T-cell (primary cell): ENCODE measurements around the gene NMNAT3. TPM values are rescaled to one million over a fixed set of nuclear protein-coding genes. Genes with fewer than 3 reads are reported as not detected.

Experiments
- ATAC-seq, 4 experiments: fragments of 200-7000 bp in 3 of 4; fragments of 150-1000 bp in 1 of 4; cut with Tn5 transposase; replicated peaks in 1 of 4; 1 replicate in 3 of 4; 2 replicates in 1 of 4; pipeline ENCODE4 v1.10.0; 2021; ENCODE audit warnings: moderate library complexity in 3 of 4, mild to moderate bottlenecking in 2 of 4, moderate number of reproducible peaks in 1 of 4
- CTCF ChIA-PET, 2 donors: fragments of 300-600 bp; sonication (Branson Sonifier 250); formaldehyde crosslinking; loops; one replicate each; lab custom pipeline; 2022; ENCODE audit warnings: antibody characterized with exemption in 2 of 2; lab: Charles Lee
- POLR2A ChIA-PET, 2 donors: fragments of 300-600 bp; sonication (Branson Sonifier 250); formaldehyde crosslinking; loops; one replicate each; lab custom pipeline; 2022; ENCODE audit warnings: antibody characterized with exemption in 2 of 2; lab: Charles Lee
- DNase-seq, 35 experiments: peaks; one replicate each; pipeline versions ENCODE4 v3.0.0 to v3.0.0-alpha.2; 2013 to 2023
- H3K27ac ChIP-seq: one replicate; pipeline ENCODE4 v1.5.1; 2013; ENCODE audit warnings: low read length
- H3K27me3 ChIP-seq, 2 experiments: replicated peaks in 1 of 2; 1 replicate in 1 of 2; 2 replicates in 1 of 2; pipeline versions ENCODE4 v1.6.1 to v1.7.0; 2013; ENCODE audit warnings: low read length in 1 of 2, mixed read lengths in 1 of 2; ENCODE audit not compliant: control insufficient read depth in 2 of 2, insufficient read depth in 2 of 2; ENCODE audit errors: extremely low read depth in 1 of 2
- H3K36me3 ChIP-seq, 2 donors: 1 replicate in 1 of 2; 2 replicates in 1 of 2; pipeline versions ENCODE4 v1.6.1 to v1.7.0; 2013; ENCODE audit warnings: low read length in 1 of 2; ENCODE audit not compliant: control insufficient read depth in 2 of 2, insufficient read depth in 1 of 2; ENCODE audit errors: extremely low read depth in 1 of 2
- H3K4me1 ChIP-seq, 2 experiments: 1 replicate in 1 of 2; 2 replicates in 1 of 2; pipeline versions ENCODE4 v1.6.1 to v1.7.0; 2013; ENCODE audit warnings: low read length in 2 of 2, mixed read lengths in 1 of 2; ENCODE audit not compliant: insufficient read depth in 2 of 2, control insufficient read depth in 1 of 2; ENCODE audit errors: extremely low read depth in 1 of 2
- H3K4me3 ChIP-seq, 2 donors: 1 replicate in 1 of 2; 2 replicates in 1 of 2; pipeline versions ENCODE4 v1.5.1 to v1.7.0; 2013; ENCODE audit warnings: mild to moderate bottlenecking in 2 of 2, low read length in 1 of 2, moderate library complexity in 1 of 2; ENCODE audit not compliant: control insufficient read depth in 1 of 2; ENCODE audit errors: extremely low read depth in 1 of 2
- H3K9me3 ChIP-seq: 2 replicates; pipeline ENCODE4 v1.7.0; 2013
- H3K27ac Mint-ChIP-seq, 2 donors: one replicate each; pipeline ENCODE4 v1.8.0; 2020 to 2021; ENCODE audit warnings: mild to moderate bottlenecking in 2 of 2, mixed read lengths in 2 of 2
- H3K27me3 Mint-ChIP-seq, 2 donors: one replicate each; pipeline ENCODE4 v1.8.0; 2021 to 2022; ENCODE audit warnings: mixed read lengths in 2 of 2
- H3K36me3 Mint-ChIP-seq: one replicate; pipeline ENCODE4 v1.8.0; 2021; ENCODE audit warnings: mixed read lengths
- H3K4me1 Mint-ChIP-seq, 3 donors: one replicate each; pipeline ENCODE4 v1.8.0; 2020 to 2022; ENCODE audit warnings: mixed read lengths in 3 of 3, mild to moderate bottlenecking in 1 of 3
- H3K4me3 Mint-ChIP-seq, 3 donors: one replicate each; pipeline ENCODE4 v1.8.0; 2020 to 2022; ENCODE audit warnings: mild to moderate bottlenecking in 3 of 3, mixed read lengths in 3 of 3, moderate library complexity in 3 of 3
- H3K9me3 Mint-ChIP-seq, 3 donors: one replicate each; pipeline ENCODE4 v1.8.0; 2020 to 2022; ENCODE audit warnings: mixed read lengths in 3 of 3
- WGBS: methylation state at CpG from one replicate; pipeline ENCODE4 v1.1.5; 2013; ENCODE audit warnings: missing lambda C conversion rate; ENCODE audit not compliant: insufficient coverage; 5-methylcytosine and 5-hydroxymethylcytosine counted together
- total RNA-seq, 35 experiments: library from RNA in 6 of 35; stranded (reverse) in 6 of 35; fragments of 120-200 nt in 1 of 35; gene quantifications; one replicate each; pipeline versions ENCODE4 v1.2.1 to v1.2.4 and lab custom pipeline; 2013 to 2026

The NMNAT3 gene
- total RNA-seq (1 to 10 TPM; 2.4 to 5.3 (median 4.8) TPM), total RNA-seq (lab: John Stamatoyannopoulos, UW) (0.88 to 6.7 (median 2.9) reads per million in 29 experiments)
- 4.1 TPM for total RNA-seq (2013)

- Mint-ChIP-seq H3K36me3 (no peaks in the 10 kb centered on the region), H3K27me3 (peaks cover 6% of the 10 kb centered on the region in 2 donors), H3K27ac (peak within 1 kb of the TSS; percentile 23 to 29), H3K9me3 (no peaks in the 10 kb centered on the region), H3K4me1 (peaks cover 11 to 14% (median 13%) of the 10 kb centered on the region in 3 donors), H3K4me3 (peak within 1 kb of the TSS; percentile 78 to 84 (median 79))
- Histone ChIP-seq H3K36me3 (no peaks in the 10 kb centered on the region), H3K27ac (peak within 1 kb of the TSS; percentile 89), H3K9me3 (no peaks in the 10 kb centered on the region), H3K27me3 (no peaks in the 10 kb centered on the region), H3K4me3 (peak within 1 kb of the TSS; percentile 80 to 96), H3K4me1 (peaks cover 0 to 10% of the 10 kb centered on the region in 2 experiments)
- ChIA-PET CTCF (no interaction called here), POLR2A (no interaction called here)
- DNase-seq (peak; percentile 47 to 86 (median 75)), ATAC-seq (peak; percentile 98 to 99 (median 98))
- under 1% methylated on average over 52 of the region's 65 CpGs for WGBS
These were observed at the start of gene NMNAT3 for GRCh38 chr3:139677388-139678155. TSS of gene NMNAT3 (minus strand) at chr3:139677972. CDS start at chr3:139627724, 50,248 bp downstream.

DNA sequence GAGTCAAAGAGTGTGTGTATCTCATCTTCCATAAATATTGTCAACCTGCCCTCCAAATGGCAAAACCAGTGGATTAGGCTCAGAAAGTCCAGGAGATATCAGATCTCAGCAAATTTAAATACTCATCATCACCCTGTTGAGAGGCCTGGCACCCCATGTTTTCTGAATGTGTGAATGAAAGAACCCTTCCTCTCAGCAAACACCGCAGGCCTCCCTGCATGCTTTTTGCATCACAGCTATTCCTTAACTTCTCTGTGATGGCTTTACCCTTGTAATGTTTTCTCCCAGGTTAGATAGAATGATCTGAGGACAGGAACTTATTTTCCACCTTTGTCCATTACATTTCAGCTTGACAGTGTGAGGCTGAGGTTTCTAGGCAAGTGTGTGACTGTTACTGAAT lies 43.6 kb upstream of the NMNAT3 start:
- Mint-ChIP-seq H3K4me1 (no peaks in the 10 kb centered on the region), H3K4me3 (no peak overlapping the region), H3K36me3 (no peaks in the 10 kb centered on the region), H3K27ac (no peak overlapping the region), H3K9me3 (no peaks in the 10 kb centered on the region), H3K27me3 (peaks cover 5 to 25% of the 10 kb centered on the region in 2 donors)
- ChIA-PET POLR2A (no interaction called here), CTCF (no interaction called here)
- no peaks in the 10 kb centered on the region for H3K36me3 ChIP-seq
- DNase-seq (no peak), ATAC-seq (no peak)
- no CpG with 5 or more reads among the region's 1 CpG for WGBS
- no peaks in the 10 kb centered on the region for H3K4me1 ChIP-seq
- no peaks in the 10 kb centered on the region for H3K9me3 ChIP-seq
- H3K27ac ChIP-seq = no peak overlapping the region
- peaks cover 2 to 3% of the 10 kb centered on the region in 2 experiments for H3K27me3 ChIP-seq
- H3K4me3 ChIP-seq = no peak overlapping the region

GRCh38 chr3:139718415-139718814 lies 40.6 kb upstream of the NMNAT3 start:
- H3K27ac ChIP-seq = no peak overlapping the region
- no peaks in the 10 kb centered on the region for H3K9me3 ChIP-seq
- no peaks in the 10 kb centered on the region for H3K36me3 Mint-ChIP-seq
- no peak overlapping the region for H3K4me3 ChIP-seq
- H3K27ac Mint-ChIP-seq = no peak overlapping the region
- no peaks in the 10 kb centered on the region for H3K36me3 ChIP-seq
- no peaks in the 10 kb centered on the region for H3K4me1 ChIP-seq
- no peak for DNase-seq
- no peak overlapping the region for H3K4me3 Mint-ChIP-seq
- ChIA-PET POLR2A (no interaction called here), CTCF (no interaction called here)
- no peak for ATAC-seq
- no peaks in the 10 kb centered on the region for H3K4me1 Mint-ChIP-seq
- peaks cover 2 to 3% of the 10 kb centered on the region in 2 experiments for H3K27me3 ChIP-seq
- WGBS = 29% methylated on average over 1 of the region's 3 CpGs
- H3K27me3 Mint-ChIP-seq = peaks cover 5 to 31% of the 10 kb centered on the region in 2 donors
- H3K9me3 Mint-ChIP-seq = no peaks in the 10 kb centered on the region

GRCh38 chr3:139716908-139717485 lies 39.2 kb upstream of the NMNAT3 start:
- POLR2A ChIA-PET = no interaction called here
- no CpG with 5 or more reads among the region's 3 CpGs for WGBS
- no peaks in the 10 kb centered on the region for H3K9me3 Mint-ChIP-seq

DNA sequence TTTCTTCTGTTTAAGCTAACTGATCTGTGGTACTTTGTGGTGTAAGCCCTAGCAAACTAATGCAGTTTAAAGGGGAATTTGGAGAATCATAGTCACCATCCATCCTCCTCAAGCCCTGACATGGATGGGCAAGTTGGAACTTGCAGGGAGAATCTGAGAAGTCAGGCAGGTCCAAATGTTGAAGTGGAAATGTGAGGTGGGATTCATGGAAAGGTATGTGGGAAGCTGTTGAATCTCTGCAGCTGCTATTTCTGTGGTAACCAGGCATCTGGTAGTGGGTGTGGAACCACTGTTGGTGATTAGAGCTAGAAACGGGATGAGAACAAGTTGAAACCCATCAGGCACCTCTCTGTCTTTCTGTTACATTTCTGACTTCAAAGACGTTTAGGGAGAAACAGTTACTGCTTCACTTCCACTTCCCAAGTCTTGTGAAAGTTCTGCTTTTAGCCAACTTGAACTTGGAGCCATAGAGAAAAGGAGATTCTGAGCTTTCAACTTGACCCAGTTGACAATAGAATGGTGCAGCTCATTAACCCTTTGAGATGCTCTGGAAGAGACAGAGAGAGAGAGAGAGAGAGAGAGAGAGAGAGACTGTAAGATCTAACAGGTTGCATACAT lies 38.1 kb upstream of the NMNAT3 start:
- CTCF ChIA-PET = no interaction called here
- H3K27ac ChIP-seq = no peak overlapping the region
- ATAC-seq (no peak), DNase-seq (no peak)
- peaks cover 3 to 5% of the 10 kb centered on the region in 2 experiments for H3K27me3 ChIP-seq
- H3K4me3 ChIP-seq = no peak overlapping the region
- H3K4me1 Mint-ChIP-seq = no peaks in the 10 kb centered on the region
- H3K27ac Mint-ChIP-seq = no peak overlapping the region
- H3K36me3 Mint-ChIP-seq = no peaks in the 10 kb centered on the region
- H3K36me3 ChIP-seq = no peaks in the 10 kb centered on the region
- POLR2A ChIA-PET = interaction anchor here in 1 of 2 donors (0.6 kb wide), 1 partner anchor 15 kb away, joined by 3 read pairs; no protein-coding TSS in a partner anchor
- no peaks in the 10 kb centered on the region for H3K4me1 ChIP-seq
- no CpG with 5 or more reads among the region's 2 CpGs for WGBS
- no peaks in the 10 kb centered on the region for H3K9me3 Mint-ChIP-seq
- H3K4me3 Mint-ChIP-seq = no peak overlapping the region
- peaks cover 11 to 28% of the 10 kb centered on the region in 2 donors for H3K27me3 Mint-ChIP-seq
- no peaks in the 10 kb centered on the region for H3K9me3 ChIP-seq

More at GRCh38 chr3:139716908-139717485, 39.2 kb upstream of the NMNAT3 start:
- no peaks in the 10 kb centered on the region for H3K36me3 ChIP-seq
- H3K9me3 ChIP-seq = no peaks in the 10 kb centered on the region
- no peaks in the 10 kb centered on the region for H3K4me1 Mint-ChIP-seq
- H3K4me3 ChIP-seq = no peak overlapping the region
- ATAC-seq (no peak), DNase-seq (no peak)
- H3K4me1 ChIP-seq = no peaks in the 10 kb centered on the region
- H3K27me3 ChIP-seq = peaks cover 2 to 3% of the 10 kb centered on the region in 2 experiments
- H3K4me3 Mint-ChIP-seq = no peak overlapping the region
- no peaks in the 10 kb centered on the region for H3K36me3 Mint-ChIP-seq
- CTCF ChIA-PET = no interaction called here
- no peak overlapping the region for H3K27ac ChIP-seq
- H3K27ac Mint-ChIP-seq = no peak overlapping the region
- peaks cover 8 to 29% of the 10 kb centered on the region in 2 donors for H3K27me3 Mint-ChIP-seq

GRCh38 chr3:139715166-139715565 lies 37.4 kb upstream of the NMNAT3 start:
- ChIA-PET CTCF (no interaction called here), POLR2A (interaction anchor here in 1 of 2 donors (0.5 kb wide), 1 partner anchor 232 kb away, joined by 3 read pairs; no protein-coding TSS in a partner anchor)
- H3K4me3 Mint-ChIP-seq = no peak overlapping the region
- Histone ChIP-seq H3K9me3 (no peaks in the 10 kb centered on the region), H3K36me3 (no peaks in the 10 kb centered on the region), H3K4me3 (no peak overlapping the region), H3K27me3 (peaks cover 3 to 6% of the 10 kb centered on the region in 2 experiments), H3K4me1 (no peaks in the 10 kb centered on the region), H3K27ac (no peak overlapping the region)
- WGBS = no CpG with 5 or more reads among the region's 2 CpGs
- no peaks in the 10 kb centered on the region for H3K9me3 Mint-ChIP-seq
- DNase-seq (no peak), ATAC-seq (no peak)
- peaks cover 13 to 26% of the 10 kb centered on the region in 2 donors for H3K27me3 Mint-ChIP-seq
- no peaks in the 10 kb centered on the region for H3K4me1 Mint-ChIP-seq
- H3K27ac Mint-ChIP-seq = no peak overlapping the region
- H3K36me3 Mint-ChIP-seq = no peaks in the 10 kb centered on the region
